Kidney tubule cell (primary cell): ENCODE results near the gene ARHGAP6.
"Not testable (repeated sequence)": the region's sequence is repeated elsewhere in the genome, so short reads cannot be mapped to it uniquely, and the experiment has no call there.

Experiments used
- DNase-seq: peaks from one replicate; pipeline ENCODE4 v3.0.0-alpha.2; 2018; ENCODE audit warnings: low spot score

The ARHGAP6 gene

GRCh38 chrX:11648705-11649519 lies 16.8 kb downstream of the ARHGAP6 start:
- peak; percentile 49 for DNase-seq

- no peak for DNase-seq
These were observed 18.6 kb downstream of the ARHGAP6 start for GRCh38 chrX:11647138-11647537.

- DNase-seq: no peak
These were observed 24.2 kb downstream of the ARHGAP6 start for GRCh38 chrX:11641349-11642065.

GRCh38 chrX:11640089-11640488 lies 25.6 kb downstream of the ARHGAP6 start:
- no peak for DNase-seq

- DNase-seq: no peak
These were observed 33.0 kb downstream of the ARHGAP6 start for GRCh38 chrX:11632732-11633131.

GRCh38 chrX:11629593-11630211 lies 36.0 kb downstream of the ARHGAP6 start:
- peak; percentile 52 for DNase-seq

GRCh38 chrX:11628399-11628798 lies 37.3 kb downstream of the ARHGAP6 start:
- DNase-seq: no peak

GRCh38 chrX:11626351-11626750 lies 39.4 kb downstream of the ARHGAP6 start:
- DNase-seq: no peak

- DNase-seq: no peak
These were observed 46.3 kb downstream of the ARHGAP6 start for GRCh38 chrX:11619441-11619840.

GRCh38 chrX:11614253-11614652 lies 51.5 kb downstream of the ARHGAP6 start:
- DNase-seq: not testable (repeated sequence)

GRCh38 chrX:11611965-11612364 lies 53.8 kb downstream of the ARHGAP6 start:
- no peak for DNase-seq

- no peak for DNase-seq
These were observed 54.6 kb downstream of the ARHGAP6 start for GRCh38 chrX:11611161-11611560.

GRCh38 chrX:11609109-11609508 lies 56.6 kb downstream of the ARHGAP6 start:
- no peak for DNase-seq

- no peak for DNase-seq
These were observed 59.3 kb downstream of the ARHGAP6 start for GRCh38 chrX:11606408-11606807.

- no peak for DNase-seq
These were observed 65.1 kb downstream of the ARHGAP6 start for GRCh38 chrX:11600578-11600977.

GRCh38 chrX:11597479-11597878 lies 68.2 kb downstream of the ARHGAP6 start:
- no peak for DNase-seq

- peak; percentile 40 for DNase-seq
These were observed 73.9 kb downstream of the ARHGAP6 start for GRCh38 chrX:11591723-11592346.

- DNase-seq: no peak
These were observed 76.1 kb downstream of the ARHGAP6 start for GRCh38 chrX:11589641-11590040.

GRCh38 chrX:11588097-11588496 lies 77.6 kb downstream of the ARHGAP6 start:
- no peak for DNase-seq

- DNase-seq: no peak
These were observed 80.5 kb downstream of the ARHGAP6 start for GRCh38 chrX:11585174-11585573.

GRCh38 chrX:11580789-11581188 lies 84.9 kb downstream of the ARHGAP6 start:
- no peak for DNase-seq
